HG03460 (cell line): Measurements from ENCODE around the gene P2RY6.

Experiments used
- ATAC-seq: cut with Tn5 transposase; IDR thresholded peaks from one replicate; pipeline ENCODE4 v1.9.1; 2021; ENCODE audit not compliant: unreplicated experiment

The P2RY6 gene

GRCh38 chr11:73236854-73237253 is 35.3 kb upstream of the P2RY6 start:
- ATAC-seq: no peak

DNA sequence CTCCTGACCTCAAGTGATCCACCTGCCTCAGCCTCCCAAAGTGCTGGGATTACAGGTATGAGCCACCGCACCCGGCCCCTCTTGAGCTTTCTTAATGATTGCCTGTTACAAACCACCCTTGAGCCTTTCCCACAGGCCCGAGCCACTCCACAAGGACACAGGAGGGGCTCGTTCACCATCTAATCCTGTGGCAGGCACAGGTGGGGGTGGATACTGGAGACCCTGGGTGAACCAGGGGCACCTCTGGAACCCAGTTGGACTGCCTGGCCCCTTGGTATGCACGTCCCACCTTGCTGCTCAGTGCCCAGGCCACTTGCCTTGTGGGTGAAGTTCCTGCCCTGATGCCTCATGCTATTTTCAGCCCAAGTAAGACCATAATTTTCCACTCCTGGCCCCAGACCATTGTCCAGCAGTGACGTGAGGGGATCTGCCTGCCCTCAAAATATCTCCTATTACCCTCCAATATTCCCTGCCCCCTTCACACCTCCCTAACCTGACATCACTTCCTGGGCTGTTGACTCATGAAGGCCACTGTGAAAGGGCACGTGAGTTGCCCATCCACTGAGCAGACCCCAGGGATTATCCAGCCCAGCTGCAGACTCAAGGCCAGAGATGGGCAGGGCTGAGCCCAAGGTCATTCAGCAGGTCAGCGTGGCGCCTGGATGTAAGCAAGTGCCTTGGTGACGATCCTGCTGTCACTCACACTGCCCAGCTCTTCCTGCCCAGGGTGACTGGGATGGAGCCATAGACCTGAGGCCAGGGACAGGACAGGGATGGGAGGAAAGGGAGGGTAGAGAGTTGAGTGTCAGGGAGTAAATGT is 34.5 kb upstream of the P2RY6 start:
- ATAC-seq: no peak

- ATAC-seq: no peak
Observed at GRCh38 chr11:73239111-73239521, 33.0 kb upstream of the P2RY6 start.

- no peak for ATAC-seq
Observed at GRCh38 chr11:73239571-73240189, 32.5 kb upstream of the P2RY6 start.

DNA sequence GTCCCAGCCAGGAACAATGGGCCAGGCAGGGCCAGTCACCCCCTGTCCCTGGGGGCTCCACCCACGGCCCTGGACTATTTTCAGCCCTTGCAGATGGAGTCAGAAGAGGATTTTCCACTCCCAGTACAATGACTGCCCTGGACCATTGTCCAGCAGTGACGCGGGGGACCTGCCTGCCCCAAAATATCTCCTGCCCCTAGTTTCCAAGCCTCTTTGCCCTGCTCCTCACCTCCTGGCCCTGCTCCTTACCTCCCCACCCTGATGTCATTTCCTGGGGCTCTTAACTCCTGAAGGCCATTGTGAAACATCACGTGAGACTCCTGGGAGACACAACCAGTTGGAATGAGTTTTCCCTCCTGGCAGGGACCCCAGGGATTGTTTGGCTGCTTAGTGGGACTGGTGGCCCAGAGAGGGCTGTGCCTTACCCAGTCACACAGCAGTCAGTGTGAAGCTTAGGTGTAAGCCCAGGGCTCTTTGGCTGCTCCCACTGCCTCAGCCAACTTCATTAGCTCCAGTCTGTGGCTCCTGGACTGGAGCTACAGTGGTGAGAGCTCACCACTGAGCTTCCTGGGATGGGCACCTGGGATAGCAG is 31.9 kb upstream of the P2RY6 start:
- no peak for ATAC-seq

- ATAC-seq: no peak
Observed at GRCh38 chr11:73241300-73241699, 30.8 kb upstream of the P2RY6 start.

DNA sequence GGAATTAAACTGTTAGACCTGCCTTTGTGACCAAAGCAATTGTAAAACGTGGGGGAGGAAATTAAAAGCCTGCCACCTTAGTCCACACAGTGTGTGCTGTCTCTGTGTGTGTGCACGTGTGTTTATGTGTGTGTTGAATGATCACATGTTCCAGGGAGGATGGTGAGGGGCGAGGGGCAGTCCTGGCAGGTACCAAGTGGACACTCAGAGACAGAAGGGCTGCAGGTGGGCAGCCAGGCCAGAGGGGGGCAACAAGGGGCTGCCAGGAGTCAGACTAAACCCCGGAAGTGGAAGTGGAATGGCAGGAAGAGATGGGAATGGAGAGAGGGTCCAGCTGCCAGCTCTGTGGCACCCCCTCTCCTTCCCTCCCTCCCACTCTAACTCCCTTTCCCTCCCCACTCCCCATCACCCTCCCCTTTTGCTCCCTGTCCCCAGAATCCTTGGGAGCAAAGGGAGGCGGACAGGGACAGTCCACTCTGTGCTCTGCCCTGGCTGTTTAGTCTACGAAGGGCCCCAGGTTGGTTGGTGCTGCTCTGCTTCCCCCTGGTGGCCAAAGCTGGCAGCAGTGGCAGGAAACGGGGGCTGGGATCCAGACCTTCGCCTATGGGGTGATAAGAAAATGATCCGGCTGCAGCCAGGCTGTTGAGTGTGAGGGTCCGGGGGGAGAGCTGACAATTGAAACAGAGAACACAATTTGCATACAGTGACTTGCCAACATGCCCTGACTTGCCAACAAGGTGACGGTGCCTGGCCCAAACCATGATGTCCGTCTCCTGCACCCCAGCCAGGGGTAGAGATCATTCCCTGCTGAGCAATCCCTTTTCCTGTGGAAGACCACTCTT is 29.7 kb upstream of the P2RY6 start:
- peak; percentile 68 for ATAC-seq

GRCh38 chr11:73243093-73243485 is 29.0 kb upstream of the P2RY6 start:
- no peak for ATAC-seq

DNA sequence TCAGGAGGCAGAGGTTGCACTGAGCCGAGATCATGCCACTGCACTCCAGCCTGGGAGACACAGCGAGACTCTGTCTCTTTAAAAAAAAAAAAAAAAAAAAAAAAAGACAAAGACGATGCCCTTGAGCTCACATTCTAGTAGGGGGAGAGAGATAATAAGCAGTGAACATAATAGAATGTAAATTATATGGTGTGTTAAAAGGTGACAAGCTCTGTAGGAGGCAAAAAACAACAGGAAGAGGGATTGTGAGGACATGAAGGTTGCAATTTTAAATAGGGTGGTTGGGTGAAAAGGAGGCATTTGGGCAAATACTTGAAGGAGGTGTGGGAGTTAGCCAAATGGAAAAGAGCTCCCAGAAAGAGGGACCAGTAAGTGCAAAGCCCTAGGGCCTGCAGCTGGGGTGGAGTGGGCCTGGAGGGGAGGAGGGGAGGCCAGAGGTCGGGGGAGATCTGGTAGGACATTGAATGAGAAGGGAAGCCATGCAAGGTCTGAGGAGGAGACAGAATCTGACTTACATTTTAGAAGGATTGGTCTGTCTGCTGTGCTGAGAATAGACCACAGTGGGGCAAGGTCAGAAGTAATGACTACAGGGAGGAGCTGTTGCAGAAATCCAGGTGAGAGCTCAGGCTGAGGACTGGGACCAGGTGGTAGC is 27.4 kb upstream of the P2RY6 start:
- no peak for ATAC-seq

DNA sequence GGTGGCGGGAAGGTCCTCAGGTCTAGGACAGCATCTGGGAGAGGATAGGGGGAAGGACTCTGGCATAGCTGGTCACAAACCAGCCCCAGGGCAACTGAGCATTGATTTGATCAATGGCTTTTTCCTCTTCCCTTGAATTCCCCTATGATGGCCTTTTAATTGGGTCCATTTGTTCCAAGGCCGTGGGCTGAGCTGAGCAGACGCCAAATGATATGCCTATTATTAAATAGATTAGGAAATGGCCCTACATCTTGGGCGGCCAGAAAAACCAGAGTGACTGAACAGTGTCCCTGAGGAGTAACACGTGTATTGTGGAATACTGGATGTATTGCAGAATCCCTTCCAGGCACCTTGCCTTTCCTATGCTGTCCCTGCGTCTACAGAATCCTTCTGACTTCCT is 26.7 kb upstream of the P2RY6 start:
- no peak for ATAC-seq

DNA sequence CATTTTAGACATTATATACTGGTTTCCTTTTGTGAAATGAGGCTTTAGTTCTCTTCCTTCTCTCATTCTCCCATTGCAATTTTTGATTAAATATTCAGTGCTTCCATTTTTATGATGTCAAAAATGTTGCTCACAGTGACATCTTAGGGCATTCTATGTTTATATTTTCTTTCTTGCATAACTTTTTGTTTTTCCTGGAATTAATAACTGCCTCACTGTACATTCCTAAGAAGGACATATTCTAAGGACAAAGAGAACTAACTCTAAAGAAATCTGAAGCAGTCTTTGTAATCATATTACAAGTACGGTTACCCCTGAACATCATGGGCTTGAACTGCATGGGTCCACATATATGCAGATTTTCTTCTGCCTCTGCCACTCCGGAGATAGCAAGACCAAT is 25.8 kb upstream of the P2RY6 start:
- ATAC-seq: no peak

GRCh38 chr11:73248526-73249185 is 23.5 kb upstream of the P2RY6 start:
- no peak for ATAC-seq

DNA sequence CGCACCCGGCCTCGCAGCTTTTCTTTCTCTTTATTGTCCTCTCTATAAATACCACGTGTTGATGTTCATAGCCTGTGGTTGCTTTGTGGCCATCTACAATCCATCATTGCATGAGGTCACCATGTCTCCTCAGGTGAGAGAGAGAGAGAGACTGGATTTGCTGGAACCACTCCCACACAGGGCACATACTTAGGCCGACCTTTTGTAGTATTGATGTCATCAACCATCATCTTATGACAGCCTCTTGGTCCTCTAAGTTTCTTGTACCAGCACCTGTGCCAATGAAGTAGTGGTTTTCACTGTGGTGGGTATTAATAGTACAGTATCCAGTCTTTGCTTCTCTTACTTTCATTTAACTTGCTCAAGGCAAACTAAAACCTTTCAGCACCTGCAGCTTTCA is 22.8 kb upstream of the P2RY6 start:
- ATAC-seq: no peak

DNA sequence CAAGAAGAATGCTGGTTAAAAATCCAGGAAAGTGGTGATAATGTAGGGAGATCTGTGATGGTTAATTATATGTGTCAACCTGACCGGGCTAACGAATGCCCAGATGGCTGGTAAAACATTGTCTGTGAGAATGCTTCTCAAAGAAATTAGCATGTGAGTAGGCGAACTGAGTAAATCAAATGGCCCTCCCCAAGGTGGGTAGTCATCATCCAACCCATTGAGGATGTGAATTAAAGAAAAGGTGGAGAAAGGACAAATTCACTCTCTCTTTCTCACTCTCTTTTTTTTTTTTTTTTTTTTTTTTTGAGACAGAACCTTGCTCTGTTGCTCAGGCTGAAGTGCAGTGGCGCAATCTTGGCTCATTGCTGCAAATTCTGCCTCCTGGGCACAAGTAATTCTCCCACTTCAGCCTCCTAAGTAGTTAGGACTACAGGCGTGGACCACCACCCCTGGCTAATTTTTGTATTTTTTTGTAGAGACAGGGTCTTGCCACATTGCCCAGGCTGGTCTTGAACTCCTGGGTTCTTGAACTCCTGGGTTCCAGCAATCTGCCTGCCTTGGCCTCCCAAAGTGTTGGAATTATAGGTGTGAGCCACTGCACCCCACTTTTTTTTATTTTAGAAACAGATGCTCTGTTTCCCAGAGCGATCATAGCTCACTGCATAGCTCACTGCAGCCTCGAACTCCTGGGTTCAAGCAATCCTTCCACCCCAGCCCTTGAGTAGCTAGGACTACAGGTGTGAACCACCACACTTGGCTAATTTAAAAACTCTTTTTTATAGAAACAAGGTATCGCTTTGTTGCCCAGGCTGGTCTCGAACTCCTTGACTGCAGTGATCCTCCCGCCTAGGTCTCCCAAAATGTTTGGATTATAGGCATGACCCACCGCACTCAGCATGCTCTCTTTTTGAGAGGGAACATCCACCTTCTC is 22.0 kb upstream of the P2RY6 start:
- ATAC-seq: no peak

GRCh38 chr11:73252577-73253191 is 19.5 kb upstream of the P2RY6 start:
- ATAC-seq: no peak

GRCh38 chr11:73257342-73258103 is 14.6 kb upstream of the P2RY6 start:
- ATAC-seq: no peak

- ATAC-seq: no peak
Observed at GRCh38 chr11:73258104-73259035, 13.8 kb upstream of the P2RY6 start.
